Raji (cell line): Measurements from ENCODE around the gene TAOK3.

ENCODE experiments used
- POLR2A ChIP-seq: IDR thresholded peaks from 2 replicates; pipeline ENCODE4 v1.6.1; 2011; ENCODE audit warnings: low read depth, low read length, control low read depth; ENCODE audit not compliant: insufficient read depth

The TAOK3 gene

GRCh38 chr12:118332511-118332910 is 40.2 kb downstream of the TAOK3 start:
- TF ChIP-seq POLR2A, result no peak

- no peak for TF ChIP-seq POLR2A
Measured at GRCh38 chr12:118330421-118331018, 42.2 kb downstream of the TAOK3 start.

- no peak for TF ChIP-seq POLR2A
Measured at GRCh38 chr12:118328486-118329330, 44.0 kb downstream of the TAOK3 start.

GRCh38 chr12:118327391-118327790 is 45.3 kb downstream of the TAOK3 start:
- no peak for TF ChIP-seq POLR2A

GRCh38 chr12:118326991-118327390 is 45.7 kb downstream of the TAOK3 start:
- TF ChIP-seq POLR2A, result no peak

- TF ChIP-seq POLR2A, result no peak
Measured at GRCh38 chr12:118325081-118325480, 47.6 kb downstream of the TAOK3 start.

GRCh38 chr12:118319627-118320026 is 53.1 kb downstream of the TAOK3 start:
- TF ChIP-seq POLR2A, result no peak

GRCh38 chr12:118318744-118319143 is 54.0 kb downstream of the TAOK3 start:
- no peak for TF ChIP-seq POLR2A

- no peak for TF ChIP-seq POLR2A
Measured at GRCh38 chr12:118317729-118318128, 55.0 kb downstream of the TAOK3 start.

GRCh38 chr12:118315821-118316220 is 56.9 kb downstream of the TAOK3 start:
- TF ChIP-seq POLR2A, result no peak

GRCh38 chr12:118312578-118312977 is 60.1 kb downstream of the TAOK3 start:
- TF ChIP-seq POLR2A, result no peak

- TF ChIP-seq POLR2A, result no peak
Measured at GRCh38 chr12:118311666-118312065, 61.0 kb downstream of the TAOK3 start.

- TF ChIP-seq POLR2A, result no peak
Measured at GRCh38 chr12:118310320-118310719, 62.4 kb downstream of the TAOK3 start.

GRCh38 chr12:118307069-118307954 is 65.4 kb downstream of the TAOK3 start:
- TF ChIP-seq POLR2A, result no peak

- TF ChIP-seq POLR2A, result no peak
Measured at GRCh38 chr12:118304093-118304492, 68.6 kb downstream of the TAOK3 start.
